Skin of body (tissue), 2 donors: ENCODE data around the gene ACD. TPM values are rescaled to one million over a fixed set of nuclear protein-coding genes. Genes with fewer than 3 reads are reported as not detected.

ENCODE experiments used
- DNase-seq: peaks from one replicate; lab custom pipeline; 2025; lab: John Stamatoyannopoulos, UW
- total RNA-seq: library from RNA; depleted of rRNA; stranded (reverse); fragments of >200 nt; gene quantifications from one replicate; pipeline ENCODE4 v1.2.3, GENCODE V29; 2014

The ACD gene
- total RNA-seq, 1 donor from 2014 or later: 6.6 TPM

DNA sequence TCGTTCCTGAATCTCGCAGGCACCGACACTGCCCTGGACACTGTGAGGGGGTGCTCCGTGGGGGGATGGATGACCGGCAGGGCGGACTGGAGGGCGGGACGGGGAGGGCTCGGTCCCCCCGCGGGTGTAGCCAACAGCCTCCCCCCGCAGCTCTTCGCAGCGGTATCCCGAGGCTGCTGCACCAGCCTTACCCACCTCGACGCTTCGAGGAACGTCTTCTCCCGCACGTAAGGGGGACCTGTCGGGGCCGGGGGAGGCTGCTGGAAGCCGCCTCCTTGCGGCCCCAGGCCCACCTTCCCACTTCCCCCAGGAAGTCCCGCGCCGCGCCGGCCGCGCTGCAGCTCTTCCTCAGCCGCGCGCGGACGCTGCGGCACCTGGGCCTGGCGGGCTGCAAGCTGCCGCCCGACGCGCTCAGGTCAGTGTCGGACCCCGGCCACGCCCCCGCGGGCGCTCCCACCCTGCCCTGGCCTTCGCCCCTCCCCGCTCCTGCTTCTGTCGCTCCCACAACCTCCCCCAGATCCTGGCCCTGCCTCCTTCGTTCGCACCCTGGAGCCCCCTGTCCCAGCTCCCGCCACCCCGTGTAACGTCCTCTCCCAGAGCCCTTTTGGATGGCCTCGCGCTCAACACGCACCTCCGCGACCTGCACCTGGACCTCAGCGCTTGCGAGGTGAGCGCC, 11.8 kb downstream of the ACD start:
- DNase-seq: no peak

DNA sequence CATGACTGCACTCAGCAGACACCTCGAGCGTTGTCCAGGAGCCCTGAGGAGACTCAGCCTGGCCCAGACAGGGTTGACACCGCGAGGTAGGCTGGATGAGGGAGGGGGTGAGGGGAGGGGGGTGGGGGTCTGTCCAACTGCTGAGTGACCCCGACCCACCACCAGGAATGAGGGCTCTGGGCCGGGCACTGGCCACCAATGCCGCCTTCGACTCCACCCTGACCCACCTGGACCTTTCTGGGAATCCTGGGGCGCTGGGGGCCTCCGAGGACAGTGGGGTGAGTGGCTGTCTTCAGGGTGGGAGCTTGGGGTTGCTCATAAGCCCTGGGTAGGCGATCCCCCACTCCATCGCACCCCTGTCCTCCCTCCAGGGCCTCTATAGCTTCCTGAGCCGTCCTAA, 12.4 kb downstream of the ACD start:
- DNase-seq: no peak

DNA sequence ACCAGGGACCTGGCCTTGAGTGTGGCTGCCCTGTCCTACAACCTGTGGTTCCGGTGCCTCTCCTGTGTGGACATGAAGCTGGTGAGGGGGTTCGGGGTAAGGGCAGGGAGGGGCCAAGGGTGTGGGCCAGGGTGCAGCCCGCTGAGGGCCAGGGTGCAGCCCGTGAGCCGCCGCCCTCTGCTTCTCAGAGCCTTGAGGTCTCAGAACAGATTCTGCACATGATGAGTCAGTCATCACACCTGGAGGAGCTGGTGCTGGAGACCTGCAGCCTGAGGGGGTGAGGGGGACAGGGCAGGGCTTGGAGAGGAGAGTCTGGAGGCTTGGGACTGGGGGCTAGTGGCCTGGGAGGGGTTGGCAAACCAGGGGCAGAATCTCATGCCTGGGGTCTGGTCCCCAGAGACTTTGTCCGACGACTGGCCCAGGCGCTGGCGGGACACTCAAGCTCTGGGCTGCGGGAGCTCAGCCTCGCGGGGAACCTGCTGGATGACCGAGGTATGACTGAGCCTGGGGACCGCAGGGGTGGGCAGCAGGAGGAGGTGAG, 12.9 kb downstream of the ACD start:
- no peak for DNase-seq

DNA sequence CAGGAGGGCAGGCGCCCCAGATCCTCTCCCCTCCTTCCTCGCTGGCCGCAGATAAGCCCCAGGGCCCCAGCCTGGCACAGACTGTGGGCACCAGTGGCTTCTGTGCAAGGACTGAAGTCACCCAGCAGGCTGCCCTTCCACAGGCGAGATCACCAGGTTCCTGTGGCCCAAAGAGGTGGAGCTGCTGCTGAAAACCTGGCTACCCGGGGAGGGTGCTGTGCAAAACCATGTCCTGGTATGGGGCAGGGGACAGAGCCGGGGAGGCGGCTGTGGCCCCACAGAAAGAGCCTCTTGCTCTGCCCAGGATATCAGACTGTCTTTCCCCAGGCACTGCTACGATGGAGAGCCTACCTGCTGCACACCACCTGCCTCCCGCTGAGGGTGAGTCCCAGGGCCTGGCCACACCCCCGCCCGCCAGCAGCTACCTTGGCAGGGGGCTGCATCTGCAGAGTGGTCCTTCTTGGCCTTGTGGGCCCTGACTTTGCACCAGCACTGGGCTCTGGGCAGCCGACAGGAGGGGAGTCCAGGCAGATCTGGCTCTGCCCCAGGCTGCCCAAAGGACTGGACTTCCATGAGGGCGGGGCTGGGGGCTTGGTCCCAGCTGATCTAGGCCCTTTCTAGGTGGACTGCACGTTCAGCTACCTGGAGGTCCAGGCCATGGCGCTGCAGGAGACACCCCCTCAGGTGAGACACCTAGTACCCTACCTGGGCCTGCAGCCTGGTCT, 14.5 kb downstream of the ACD start:
- no peak for DNase-seq

DNA sequence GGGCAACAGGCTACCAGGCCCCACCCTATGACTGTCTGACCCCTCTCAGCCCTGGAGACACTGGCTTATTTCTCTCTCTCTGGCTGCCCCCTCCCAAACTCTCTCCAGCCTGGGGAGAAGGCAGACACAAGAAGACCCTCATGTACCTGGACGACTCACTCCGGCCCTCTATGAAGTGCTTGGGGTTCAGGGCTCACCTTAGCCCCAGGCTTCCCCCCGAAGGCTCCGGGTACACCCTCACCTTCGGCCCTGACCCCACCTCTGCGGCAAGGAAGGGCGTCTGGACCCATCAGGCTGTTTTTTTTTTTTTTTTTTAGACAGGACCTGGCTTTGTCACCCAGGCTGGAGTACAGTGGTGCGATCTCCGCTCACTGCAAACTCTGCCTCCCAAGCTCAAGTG, 16.0 kb downstream of the ACD start:
- DNase-seq: no peak

DNA sequence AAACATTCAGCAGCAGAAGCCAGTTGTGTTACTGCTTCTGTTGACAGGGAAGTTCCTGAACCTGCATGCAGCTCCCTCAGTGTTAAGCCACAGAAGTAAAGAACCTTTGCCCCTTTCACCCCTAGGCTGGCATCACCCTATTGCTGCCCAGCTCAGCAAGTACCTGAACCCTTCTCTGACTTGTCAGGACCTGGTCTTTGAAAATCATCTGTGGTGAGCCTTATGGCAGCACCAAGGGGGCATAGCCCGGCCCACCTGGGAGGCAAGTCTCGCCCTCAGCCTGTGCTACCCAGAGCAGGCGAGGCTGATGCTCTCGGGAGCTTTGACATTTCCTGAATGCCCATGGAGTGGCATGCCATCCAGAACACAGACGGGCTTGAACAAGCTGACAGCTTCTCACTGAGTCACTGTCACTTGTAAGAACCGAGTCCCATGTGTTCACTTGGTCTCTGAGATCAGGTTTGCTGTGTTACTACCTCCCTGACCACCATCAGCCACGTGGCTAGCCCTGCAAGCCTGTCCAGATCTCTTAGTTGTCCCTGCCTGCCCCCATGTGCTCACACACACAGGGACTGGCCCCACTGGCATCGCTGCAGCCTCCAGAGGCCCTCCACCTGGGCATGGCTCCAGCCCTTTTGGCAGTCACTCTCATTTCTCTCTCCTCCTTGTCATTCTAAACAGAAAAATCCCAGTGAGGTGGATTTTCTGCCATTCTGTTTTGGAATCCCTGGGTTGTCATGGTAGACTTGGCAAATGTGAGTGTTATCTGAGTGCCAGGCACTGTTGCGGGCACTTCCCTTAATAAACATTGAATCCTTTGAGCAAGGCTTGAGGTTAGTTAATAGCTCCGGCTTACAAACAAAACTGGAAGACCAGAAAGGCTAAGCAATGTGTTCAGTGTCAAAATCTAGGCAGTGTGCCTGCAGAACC, 18.0 kb downstream of the ACD start:
- DNase-seq: no peak

DNA sequence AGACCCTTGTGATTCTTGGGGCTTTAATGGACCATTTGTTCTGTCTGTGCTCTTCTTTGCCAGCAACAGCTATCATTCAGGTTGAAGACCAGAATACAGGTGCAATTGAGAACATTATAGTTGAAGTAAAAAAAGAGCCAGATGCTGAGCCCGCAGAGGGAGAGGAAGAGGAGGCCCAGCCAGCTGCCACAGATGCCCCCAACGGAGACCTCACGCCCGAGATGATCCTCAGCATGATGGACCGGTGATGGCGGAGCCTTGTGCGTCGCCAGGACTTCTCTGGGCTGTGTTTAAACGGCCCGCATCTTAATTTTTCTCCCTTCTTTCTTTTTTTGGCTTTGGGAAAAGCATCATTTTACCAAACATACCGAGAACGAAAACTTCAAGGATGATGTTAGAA, 22.4 kb downstream of the ACD start:
- no peak for DNase-seq

DNA sequence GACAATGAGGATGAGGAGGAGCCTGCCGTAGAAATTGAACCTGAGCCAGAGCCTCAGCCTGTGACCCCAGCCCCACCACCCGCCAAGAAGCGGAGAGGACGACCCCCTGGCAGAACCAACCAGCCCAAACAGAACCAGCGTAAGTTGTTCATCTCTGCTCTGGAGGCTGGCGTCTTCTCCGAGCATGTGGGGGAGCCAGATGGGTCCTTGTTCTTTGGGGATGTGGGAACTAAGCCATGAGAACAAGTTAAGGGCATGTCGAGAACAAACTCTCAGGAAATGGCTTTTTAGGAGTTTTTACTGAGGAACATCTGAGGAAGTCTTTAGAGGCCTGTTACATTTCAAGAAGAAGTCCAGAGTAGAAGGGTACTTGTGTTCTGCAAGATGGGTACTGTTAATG, 23.3 kb downstream of the ACD start:
- no peak for DNase-seq

DNA sequence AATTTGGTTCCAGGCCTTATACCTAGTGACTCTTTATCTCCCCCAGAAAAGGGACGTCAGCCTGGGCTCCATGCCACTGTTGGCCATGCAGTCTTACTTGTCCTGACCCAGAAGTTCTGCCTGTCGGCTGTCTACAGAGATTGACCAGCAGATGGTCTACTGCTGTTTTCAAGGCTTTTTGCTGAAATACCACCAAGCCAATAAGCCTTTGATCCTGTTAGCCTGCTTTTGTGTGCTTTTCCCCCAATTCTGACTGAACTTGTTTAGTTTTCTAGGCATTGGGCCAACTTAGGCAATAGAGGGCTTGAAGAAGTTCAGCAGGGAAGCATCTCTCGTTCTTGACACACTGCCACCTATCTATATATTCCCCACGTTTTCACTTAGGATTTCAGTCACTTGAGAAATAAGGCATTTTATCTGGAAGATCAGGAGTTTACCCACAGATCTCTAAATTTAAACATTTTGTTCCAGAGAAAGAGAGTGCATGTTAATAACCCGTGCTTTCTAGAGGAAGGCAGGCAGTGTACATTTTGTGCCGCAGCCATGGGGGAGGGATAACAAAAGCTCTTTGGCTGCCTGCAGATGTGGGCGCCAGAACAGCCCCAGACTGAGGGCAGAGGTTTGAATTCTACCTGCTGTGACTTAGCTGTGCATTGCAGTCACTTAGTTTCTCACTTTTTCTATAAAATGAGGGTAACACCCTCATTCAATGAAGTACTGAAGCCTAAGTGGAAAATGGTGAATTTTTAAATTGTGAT, 27.5 kb downstream of the ACD start:
- DNase-seq: no peak

DNA sequence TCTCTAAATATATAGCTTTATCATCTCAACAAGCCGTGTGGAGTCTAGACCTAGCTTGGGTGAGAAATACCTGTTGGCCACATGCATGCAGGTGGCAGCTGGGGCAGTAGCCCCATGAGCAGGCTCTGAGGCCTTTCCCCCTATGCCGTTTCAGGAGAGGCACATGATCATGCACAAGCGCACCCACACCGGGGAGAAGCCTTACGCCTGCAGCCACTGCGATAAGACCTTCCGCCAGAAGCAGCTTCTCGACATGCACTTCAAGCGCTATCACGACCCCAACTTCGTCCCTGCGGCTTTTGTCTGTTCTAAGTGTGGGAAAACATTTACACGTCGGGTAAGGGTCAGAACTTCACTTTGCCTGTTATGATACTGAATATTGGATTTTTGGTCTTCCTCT, 31.8 kb downstream of the ACD start:
- DNase-seq: no peak

DNA sequence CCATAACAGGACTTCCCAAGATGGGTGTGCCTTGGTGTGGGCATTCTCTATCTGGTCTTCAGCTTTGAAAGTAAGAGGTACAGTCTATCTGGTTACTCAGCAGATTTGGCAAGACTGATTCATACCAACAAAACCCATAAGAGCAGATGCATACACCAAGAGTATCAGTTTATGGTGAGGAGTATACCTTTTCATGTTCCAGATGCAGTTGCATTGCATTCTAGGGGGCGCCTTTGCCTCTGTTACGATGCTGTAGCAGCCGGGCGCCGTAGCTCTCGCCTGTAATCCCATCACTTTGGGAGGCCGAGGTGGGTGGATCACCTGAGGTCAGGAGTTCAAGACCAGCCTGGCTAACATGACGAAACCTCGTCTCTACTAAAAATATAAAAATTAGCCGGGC, 46.3 kb downstream of the ACD start:
- no peak for DNase-seq

DNA sequence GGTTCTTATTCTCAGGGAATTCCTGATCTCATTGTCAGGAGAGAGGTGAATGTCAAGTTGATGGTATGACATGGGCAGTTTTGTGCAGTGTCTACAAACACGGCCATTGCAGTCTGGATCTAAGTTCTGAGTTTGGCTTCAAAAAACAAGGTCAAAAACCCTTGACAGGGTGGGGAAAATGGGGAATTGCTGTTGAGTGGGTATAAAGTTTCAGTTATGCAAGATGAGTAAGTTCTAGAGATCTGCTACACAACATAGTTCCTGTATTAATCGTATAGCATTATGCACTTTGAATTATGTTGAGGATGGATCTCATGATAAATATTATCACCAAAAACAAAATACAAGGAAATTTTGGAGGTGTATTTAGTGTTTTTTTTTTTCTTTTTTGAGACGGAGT, 51.7 kb downstream of the ACD start:
- no peak for DNase-seq

Other genes starting within 250 kb of the ACD start
- 7.0 TPM for gene ZDHHC1, start 243.8 kb downstream of the ACD start, total RNA-seq
- gene HSD11B2, start 229.1 kb downstream of the ACD start, total RNA-seq: 7.5 TPM
- 49.6 TPM for gene ATP6V0D1, start 179.1 kb downstream of the ACD start, total RNA-seq
- gene AGRP, start 176.7 kb downstream of the ACD start, total RNA-seq: not detected
- 19.1 TPM for gene RIPOR1, start 131.4 kb downstream of the ACD start, total RNA-seq
- gene CTCF, start 97.7 kb downstream of the ACD start, total RNA-seq: 36.4 TPM
- 0.39 TPM for gene CARMIL2, start 15.1 kb downstream of the ACD start, total RNA-seq
- 0.69 TPM for gene PARD6A, start 700 bp upstream of the ACD start, total RNA-seq
- gene ENKD1, start 6.5 kb upstream of the ACD start, total RNA-seq: 9.1 TPM
- 1.8 TPM for gene C16orf86, start 6.6 kb upstream of the ACD start, total RNA-seq
- 14.1 TPM for gene GFOD2, start 59.1 kb upstream of the ACD start, total RNA-seq
- 8.7 TPM for gene RANBP10, start 146.3 kb upstream of the ACD start, total RNA-seq
- gene TSNAXIP1, start 146.6 kb upstream of the ACD start, total RNA-seq: 0.59 TPM
- gene THAP11, start 182.1 kb upstream of the ACD start, total RNA-seq: 21.7 TPM
- 56.5 TPM for gene NUTF2, start 186.7 kb upstream of the ACD start, total RNA-seq
- gene CENPT, start 187.4 kb upstream of the ACD start, total RNA-seq: 49.6 TPM
- 36.7 TPM for gene EDC4, start 212.8 kb upstream of the ACD start, total RNA-seq
- gene NRN1L, start 224.6 kb upstream of the ACD start, total RNA-seq: not detected
- 8.3 TPM for gene PSKH1, start 233.0 kb upstream of the ACD start, total RNA-seq